Fibroblast of gingiva (primary cell): Measurements from ENCODE around the gene GAN.
"Not testable (repeated sequence)": the region's sequence is repeated elsewhere in the genome, so short reads cannot be mapped to it uniquely, and the experiment has no call there.

ENCODE experiments used
- DNase-seq: peaks from one replicate; pipeline ENCODE4 v3.0.0-alpha.2; 2011; ENCODE audit warnings: low read depth

The GAN gene

GRCh38 chr16:81399909-81400308, 85.1 kb downstream of the GAN start:
- no peak for DNase-seq

- DNase-seq: peak; percentile 53
Measured at GRCh38 chr16:81401035-81401950, 86.5 kb downstream of the GAN start.

GRCh38 chr16:81403208-81403600, 88.4 kb downstream of the GAN start:
- no peak for DNase-seq

GRCh38 chr16:81403601-81404391, 89.0 kb downstream of the GAN start:
- DNase-seq: peak; percentile 47

- not testable (repeated sequence) for DNase-seq
Measured at GRCh38 chr16:81405002-81405401, 90.2 kb downstream of the GAN start.

- peak; percentile 59 for DNase-seq
Measured at GRCh38 chr16:81405702-81406113, 90.9 kb downstream of the GAN start.

- DNase-seq: no peak
Measured at GRCh38 chr16:81408409-81408950, 93.7 kb downstream of the GAN start.

- no peak for DNase-seq
Measured at GRCh38 chr16:81409016-81409556, 94.3 kb downstream of the GAN start.

- DNase-seq: no peak
Measured at GRCh38 chr16:81410643-81411293, 96.0 kb downstream of the GAN start.

GRCh38 chr16:81413245-81413990, 98.7 kb downstream of the GAN start:
- no peak for DNase-seq

- DNase-seq: no peak
Measured at GRCh38 chr16:81415751-81416150, 101.0 kb downstream of the GAN start.

GRCh38 chr16:81416749-81417148, 102.0 kb downstream of the GAN start:
- DNase-seq: no peak

GRCh38 chr16:81417210-81417609, 102.4 kb downstream of the GAN start:
- DNase-seq: no peak

GRCh38 chr16:81419806-81420205, 105.0 kb downstream of the GAN start:
- DNase-seq: no peak

GRCh38 chr16:81421126-81421525, 106.4 kb downstream of the GAN start:
- DNase-seq: no peak

- no peak for DNase-seq
Measured at GRCh38 chr16:81421536-81421935, 106.8 kb downstream of the GAN start.

- DNase-seq: not testable (repeated sequence)
Measured at GRCh38 chr16:81422153-81422552, 107.4 kb downstream of the GAN start.

GRCh38 chr16:81424771-81425170, 110.0 kb downstream of the GAN start:
- no peak for DNase-seq

- DNase-seq: no peak
Measured at GRCh38 chr16:81427219-81427618, 112.5 kb downstream of the GAN start.

- DNase-seq: peak; percentile 50
Measured at GRCh38 chr16:81429045-81429521, 114.3 kb downstream of the GAN start.
